DOHH2 (cell line): ENCODE results near the gene PAQR4.

ENCODE experiments used
- EZH2phosphoT487 ChIP-seq: fragments of 200-600 bp; sonication (generic); IDR thresholded peaks from 2 replicates; pipeline ENCODE4 v1.6.1; 2017; ENCODE audit warnings: borderline replicate concordance, mild to moderate bottlenecking, antibody characterized with exemption, low read length, moderate library complexity, mixed read lengths
- TF ChIP-seq, protein P1 (sequence below): fragments of 200-600 bp; sonication (generic); IDR thresholded peaks from one replicate; pipeline ENCODE4 v1.5.1; 2014; ENCODE audit warnings: antibody characterized with exemption, mild to moderate bottlenecking, low read depth, low read length; ENCODE audit not compliant: poor library complexity, severe bottlenecking

DNA sequence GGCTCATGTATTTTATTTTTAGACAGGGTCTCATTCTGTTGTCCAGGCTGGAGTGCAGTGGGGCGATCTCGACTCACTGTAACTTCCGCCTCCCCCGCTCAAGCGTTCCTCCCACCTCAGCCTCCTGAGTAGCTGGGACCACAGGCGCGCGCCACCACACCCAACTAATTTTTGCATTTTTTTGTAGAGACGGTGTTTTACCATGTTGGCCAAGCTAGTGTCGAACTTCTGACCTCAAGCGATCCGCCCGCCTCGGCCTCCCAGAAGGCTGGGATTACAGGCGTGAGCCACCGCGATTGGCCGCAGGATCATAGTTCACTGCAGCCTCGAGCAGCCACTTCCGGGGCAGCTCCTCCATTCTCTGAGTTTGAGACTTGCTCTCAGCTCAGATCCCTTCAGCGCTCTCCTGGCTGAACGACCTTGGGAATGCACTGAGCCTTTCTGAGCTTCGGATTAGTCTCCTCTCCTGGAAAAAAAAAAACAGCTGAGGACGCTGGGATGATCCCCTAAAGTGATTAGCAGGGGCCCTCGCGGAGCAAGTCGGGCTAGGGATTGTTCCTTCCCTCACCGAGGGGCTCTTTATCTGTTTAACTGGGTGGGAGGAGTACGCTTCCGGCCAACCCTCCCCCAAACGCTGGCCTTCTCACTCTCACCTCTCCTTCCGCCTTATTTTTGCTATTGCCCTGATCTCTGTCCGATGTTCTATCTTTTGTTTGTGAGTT, 12.2 kb downstream of the PAQR4 start:
- TF ChIP-seq, protein P1, sequence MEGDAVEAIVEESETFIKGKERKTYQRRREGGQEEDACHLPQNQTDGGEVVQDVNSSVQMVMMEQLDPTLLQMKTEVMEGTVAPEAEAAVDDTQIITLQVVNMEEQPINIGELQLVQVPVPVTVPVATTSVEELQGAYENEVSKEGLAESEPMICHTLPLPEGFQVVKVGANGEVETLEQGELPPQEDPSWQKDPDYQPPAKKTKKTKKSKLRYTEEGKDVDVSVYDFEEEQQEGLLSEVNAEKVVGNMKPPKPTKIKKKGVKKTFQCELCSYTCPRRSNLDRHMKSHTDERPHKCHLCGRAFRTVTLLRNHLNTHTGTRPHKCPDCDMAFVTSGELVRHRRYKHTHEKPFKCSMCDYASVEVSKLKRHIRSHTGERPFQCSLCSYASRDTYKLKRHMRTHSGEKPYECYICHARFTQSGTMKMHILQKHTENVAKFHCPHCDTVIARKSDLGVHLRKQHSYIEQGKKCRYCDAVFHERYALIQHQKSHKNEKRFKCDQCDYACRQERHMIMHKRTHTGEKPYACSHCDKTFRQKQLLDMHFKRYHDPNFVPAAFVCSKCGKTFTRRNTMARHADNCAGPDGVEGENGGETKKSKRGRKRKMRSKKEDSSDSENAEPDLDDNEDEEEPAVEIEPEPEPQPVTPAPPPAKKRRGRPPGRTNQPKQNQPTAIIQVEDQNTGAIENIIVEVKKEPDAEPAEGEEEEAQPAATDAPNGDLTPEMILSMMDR, result no peak
- no peak for TF ChIP-seq EZH2phosphoT487
